Caco-2 (cell line): ENCODE data around the gene RNF130. TPM values are rescaled to one million over a fixed set of nuclear protein-coding genes. Genes with fewer than 3 reads are reported as not detected.

Experiments
- BruUV-seq: library from RNA; stranded (reverse); fragments of 400-500 nt; replicated peaks from 2 replicates; lab custom pipeline; 2021; lab: Mats Ljungman, UMichigan
- CTCF ChIA-PET: fragments of 300-600 bp; sonication (Branson Sonifier 250); formaldehyde crosslinking; loops from one replicate; lab custom pipeline; 2022; ENCODE audit warnings: antibody characterized with exemption; lab: Charles Lee
- POLR2A ChIA-PET: fragments of 300-600 bp; sonication (Branson Sonifier 250); formaldehyde crosslinking; loops from one replicate; lab custom pipeline; 2022; ENCODE audit warnings: antibody characterized with exemption; lab: Charles Lee
- DNase-seq, 2 experiments: peaks; one replicate each; pipeline versions ENCODE4 v3.0.0 to v3.0.0-alpha.2; 2020 to 2022
- H3K27me3 ChIP-seq: replicated peaks from 2 replicates; pipeline ENCODE4 v1.6.0; 2011; ENCODE audit warnings: low read length; ENCODE audit not compliant: control insufficient read depth, insufficient read depth
- H3K36me3 ChIP-seq: 2 replicates; pipeline ENCODE4 v1.5.1; 2011; ENCODE audit warnings: low read length; ENCODE audit not compliant: control insufficient read depth, insufficient read depth
- H3K4me1 ChIP-seq: fragments of 250-450 bp; sonication (Bioruptor Pico); 2 replicates; pipeline ENCODE4 v1.5.1; 2020; ENCODE audit warnings: mild to moderate bottlenecking
- H3K4me3 ChIP-seq: 2 replicates; pipeline ENCODE4 v1.5.1; 2011; ENCODE audit warnings: low read depth, mild to moderate bottlenecking, control low read depth, low read length
- H3K9me3 ChIP-seq: fragments of 250-450 bp; sonication (Bioruptor Pico); 2 replicates; pipeline ENCODE4 v1.5.1; 2020; ENCODE audit warnings: mild to moderate bottlenecking, moderate library complexity
- H3K27ac Mint-ChIP-seq: one replicate; pipeline ENCODE4 v1.8.0; 2022; ENCODE audit warnings: mixed read lengths; ENCODE audit not compliant: unreplicated experiment
- H3K27me3 Mint-ChIP-seq: one replicate; pipeline ENCODE4 v1.8.0; 2022; ENCODE audit warnings: mixed read lengths; ENCODE audit not compliant: insufficient read depth, unreplicated experiment
- H3K36me3 Mint-ChIP-seq: one replicate; pipeline ENCODE4 v1.8.0; 2022; ENCODE audit warnings: mild to moderate bottlenecking, mixed read lengths; ENCODE audit not compliant: insufficient read depth, unreplicated experiment
- H3K4me1 Mint-ChIP-seq: one replicate; pipeline ENCODE4 v1.8.0; 2022; ENCODE audit warnings: low read depth, mixed read lengths; ENCODE audit not compliant: unreplicated experiment
- H3K4me3 Mint-ChIP-seq: one replicate; pipeline ENCODE4 v1.8.0; 2022; ENCODE audit warnings: mild to moderate bottlenecking, moderate library complexity, mixed read lengths; ENCODE audit not compliant: unreplicated experiment
- H3K9me3 Mint-ChIP-seq: one replicate; pipeline ENCODE4 v1.8.0; 2022; ENCODE audit warnings: mixed read lengths; ENCODE audit not compliant: unreplicated experiment
- intact Hi-C: fragments of 100-400 bp; cut with micrococcal nuclease; formaldehyde crosslinking; loops from one replicate; pipeline ENCODE4 v1.10.0; 2022; ENCODE audit not compliant: unreplicated experiment
- total RNA-seq: library from RNA; stranded (reverse); gene quantifications from 2 replicates; pipeline ENCODE4 v1.2.3, GENCODE V29; 2022
- TF ChIP-seq, protein P1 (sequence below), 2 experiments: fragments of 200-600 bp in 1 of 2; IDR thresholded peaks; 1 replicate in 1 of 2; 2 replicates in 1 of 2; pipeline versions ENCODE4 v1.5.1 to v1.8.0; 2011 to 2022; ENCODE audit warnings: antibody characterized with exemption in 1 of 2, control low read depth in 1 of 2, inconsistent platforms in 1 of 2, low read depth in 1 of 2, low read length in 1 of 2, mild to moderate bottlenecking in 1 of 2, moderate library complexity in 1 of 2; ENCODE audit not compliant: insufficient read depth in 1 of 2, severe bottlenecking in 1 of 2, unreplicated experiment in 1 of 2

Gene RNF130
- total RNA-seq, 1 experiment from 2014 or later: 34.5 TPM

GRCh38 chr5:180081481-180081880 lies 9.9 kb upstream of the RNF130 start:
- peak in 1 of 2 experiments; percentile 31 for DNase-seq
- intact Hi-C loops: no loop called here

DNA sequence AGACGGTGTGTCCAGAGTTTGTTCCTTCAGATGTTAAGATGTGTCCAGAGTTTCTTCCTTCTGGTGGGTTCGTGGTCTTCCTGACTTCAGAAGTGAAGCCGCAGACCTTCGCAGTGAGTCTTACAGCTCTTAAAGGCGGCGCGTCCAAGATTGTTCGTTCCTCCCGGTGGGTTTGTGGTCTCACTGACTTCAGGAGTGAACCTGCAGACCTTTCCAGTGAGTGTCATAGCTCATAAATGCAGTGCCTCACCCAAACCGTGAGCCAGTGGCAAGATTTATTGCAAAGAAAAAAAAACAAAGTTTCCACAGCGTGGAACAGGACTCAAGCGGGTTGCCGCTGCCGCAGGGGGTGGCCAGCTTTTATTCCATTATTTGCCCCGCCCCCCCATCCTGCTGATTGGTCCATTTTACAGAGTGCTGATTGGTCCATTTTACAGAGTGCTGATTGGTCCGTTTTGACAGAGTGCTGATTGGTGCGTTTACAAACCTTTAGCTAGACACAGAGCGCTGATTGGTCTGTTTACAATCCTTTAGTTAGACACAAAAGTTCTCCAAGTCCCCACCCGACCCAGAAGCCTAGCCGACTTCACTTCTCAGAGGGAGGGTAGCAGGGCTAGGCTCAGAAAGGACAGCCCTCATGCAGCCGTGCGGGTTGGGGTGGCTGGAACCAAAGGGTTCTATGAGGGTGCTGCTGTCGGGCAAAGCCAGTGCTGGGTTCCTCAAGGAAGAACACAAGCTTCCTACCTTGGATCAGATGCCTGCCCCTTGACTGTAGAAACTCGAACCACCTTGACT lies 9.1 kb upstream of the RNF130 start:
- Mint-ChIP-seq H3K36me3 (peaks cover 2% of the 10 kb centered on the region), H3K27ac (no peak overlapping the region), H3K27me3 (peaks cover 2% of the 10 kb centered on the region), H3K4me1 (no peaks in the 10 kb centered on the region), H3K9me3 (no peaks in the 10 kb centered on the region), H3K4me3 (no peak overlapping the region)
- Histone ChIP-seq H3K4me1 (peaks cover 10% of the 10 kb centered on the region), H3K4me3 (no peak overlapping the region), H3K9me3 (peaks cover 7% of the 10 kb centered on the region; the same call in 1 of the 2 replicates), H3K36me3 (no peaks in the 10 kb centered on the region), H3K27me3 (no peaks in the 10 kb centered on the region)
- intact Hi-C loops: no loop called here
- DNase-seq: no peak
- BruUV-seq: no TSS peak
- ChIA-PET CTCF (no interaction called here), POLR2A (no interaction called here)
- TF ChIP-seq, protein P1, sequence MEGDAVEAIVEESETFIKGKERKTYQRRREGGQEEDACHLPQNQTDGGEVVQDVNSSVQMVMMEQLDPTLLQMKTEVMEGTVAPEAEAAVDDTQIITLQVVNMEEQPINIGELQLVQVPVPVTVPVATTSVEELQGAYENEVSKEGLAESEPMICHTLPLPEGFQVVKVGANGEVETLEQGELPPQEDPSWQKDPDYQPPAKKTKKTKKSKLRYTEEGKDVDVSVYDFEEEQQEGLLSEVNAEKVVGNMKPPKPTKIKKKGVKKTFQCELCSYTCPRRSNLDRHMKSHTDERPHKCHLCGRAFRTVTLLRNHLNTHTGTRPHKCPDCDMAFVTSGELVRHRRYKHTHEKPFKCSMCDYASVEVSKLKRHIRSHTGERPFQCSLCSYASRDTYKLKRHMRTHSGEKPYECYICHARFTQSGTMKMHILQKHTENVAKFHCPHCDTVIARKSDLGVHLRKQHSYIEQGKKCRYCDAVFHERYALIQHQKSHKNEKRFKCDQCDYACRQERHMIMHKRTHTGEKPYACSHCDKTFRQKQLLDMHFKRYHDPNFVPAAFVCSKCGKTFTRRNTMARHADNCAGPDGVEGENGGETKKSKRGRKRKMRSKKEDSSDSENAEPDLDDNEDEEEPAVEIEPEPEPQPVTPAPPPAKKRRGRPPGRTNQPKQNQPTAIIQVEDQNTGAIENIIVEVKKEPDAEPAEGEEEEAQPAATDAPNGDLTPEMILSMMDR (IDR thresholded peaks at IDR 0.05; ENCODE audit: insufficient read depth in 1 of 2, low read depth in 1 of 2, low read length in 1 of 2, severe bottlenecking in 1 of 2, unreplicated experiment in 1 of 2): no peak

More at GRCh38 chr5:180081481-180081880, 9.9 kb upstream of the RNF130 start:
- BruUV-seq: no TSS peak
- Mint-ChIP-seq H3K9me3 (no peaks in the 10 kb centered on the region), H3K27me3 (no peaks in the 10 kb centered on the region), H3K27ac (no peak overlapping the region), H3K4me1 (no peaks in the 10 kb centered on the region), H3K4me3 (no peak overlapping the region), H3K36me3 (no peaks in the 10 kb centered on the region)
- TF ChIP-seq, protein P1 (IDR thresholded peaks at IDR 0.05; ENCODE audit: insufficient read depth in 1 of 2, low read depth in 1 of 2, low read length in 1 of 2, severe bottlenecking in 1 of 2, unreplicated experiment in 1 of 2): no peak
- no peak overlapping the region for H3K4me3 ChIP-seq
- peaks cover 7% of the 10 kb centered on the region; the same call in 1 of the 2 replicates for H3K9me3 ChIP-seq
- H3K36me3 ChIP-seq: no peaks in the 10 kb centered on the region
- CTCF ChIA-PET: no interaction called here
- POLR2A ChIA-PET: no interaction called here
- H3K27me3 ChIP-seq: no peaks in the 10 kb centered on the region
- H3K4me1 ChIP-seq: peaks cover 10% of the 10 kb centered on the region

- TF ChIP-seq, protein P1 (IDR thresholded peaks at IDR 0.05; ENCODE audit: insufficient read depth in 1 of 2, low read depth in 1 of 2, low read length in 1 of 2, severe bottlenecking in 1 of 2, unreplicated experiment in 1 of 2): no peak
- no peaks in the 10 kb centered on the region for H3K9me3 Mint-ChIP-seq
- H3K27me3 Mint-ChIP-seq: peaks cover 4% of the 10 kb centered on the region
- ChIA-PET POLR2A (no interaction called here), CTCF (interaction anchor here (1.4 kb wide), 1 partner anchor 8 kb away, joined by 4 read pairs; no protein-coding TSS in a partner anchor)
- H3K4me1 ChIP-seq: peaks cover 5% of the 10 kb centered on the region
- no peak overlapping the region for H3K27ac Mint-ChIP-seq
- no TSS peak for BruUV-seq
- no peaks in the 10 kb centered on the region for H3K36me3 ChIP-seq
- peaks cover 6% of the 10 kb centered on the region for H3K36me3 Mint-ChIP-seq
- intact Hi-C loops: no loop called here
- no peak overlapping the region for H3K4me3 Mint-ChIP-seq
- no peak overlapping the region for H3K4me3 ChIP-seq
- H3K9me3 ChIP-seq: peaks cover 7% of the 10 kb centered on the region; the same call in 1 of the 2 replicates
- H3K27me3 ChIP-seq: no peaks in the 10 kb centered on the region
- no peak for DNase-seq
- no peaks in the 10 kb centered on the region for H3K4me1 Mint-ChIP-seq
Measured at GRCh38 chr5:180079702-180080466, 8.3 kb upstream of the RNF130 start.
